Keratinocyte (primary cell): ENCODE data around the gene AVL9. TPM values are rescaled to one million over a fixed set of nuclear protein-coding genes. Genes with fewer than 3 reads are reported as not detected.

ENCODE experiments used
- DNase-seq: peaks from one replicate; pipeline ENCODE4 v3.0.0-alpha.2; 2011; ENCODE audit warnings: low read depth, missing footprints, low spot score
- FAIRE-seq: peaks from 2 replicates; lab custom pipeline; 2011; peaks lifted over from hg19 to GRCh38; lab: Jason Lieb, UNC
- H2AFZ ChIP-seq: 2 replicates; pipeline ENCODE4 v1.6.0; 2012; ENCODE audit warnings: low read length, control low read depth, inconsistent platforms; ENCODE audit not compliant: control insufficient read depth
- H3K27ac ChIP-seq: 2 replicates; pipeline ENCODE4 v1.5.1; 2011; ENCODE audit warnings: low read length; ENCODE audit not compliant: control insufficient read depth, insufficient read depth
- H3K27me3 ChIP-seq: 3 replicates; pipeline ENCODE4 v1.6.0; 2011; ENCODE audit warnings: low read length; ENCODE audit not compliant: control insufficient read depth, insufficient read depth; ENCODE audit errors: extremely low read depth
- H3K36me3 ChIP-seq, 2 experiments: 2 replicates in 1 of 2; 3 replicates in 1 of 2; pipeline ENCODE4 v1.5.1; 2011; ENCODE audit warnings: low read length in 2 of 2, mild to moderate bottlenecking in 1 of 2; ENCODE audit not compliant: control insufficient read depth in 2 of 2, insufficient read depth in 2 of 2; ENCODE audit errors: extremely low read depth in 1 of 2
- H3K4me1 ChIP-seq: 3 replicates; pipeline ENCODE4 v1.5.1; 2011; ENCODE audit warnings: low read length; ENCODE audit not compliant: control insufficient read depth, insufficient read depth; ENCODE audit errors: extremely low read depth
- H3K4me2 ChIP-seq: 3 replicates; pipeline ENCODE4 v1.6.0; 2011; ENCODE audit warnings: low read depth, low read length; ENCODE audit not compliant: control insufficient read depth, insufficient read depth; ENCODE audit errors: extremely low read depth
- H3K4me3 ChIP-seq, 3 experiments: fragments of 200-600 bp in 1 of 3; sonication (generic) in 1 of 3; 2 replicates in 2 of 3; 3 replicates in 1 of 3; pipeline ENCODE4 v1.5.1; 2011 to 2016; ENCODE audit warnings: low read length in 3 of 3, mild to moderate bottlenecking in 3 of 3, control low read depth in 2 of 3, inconsistent platforms in 1 of 3, low read depth in 1 of 3, mixed read lengths in 1 of 3, mixed run types in 1 of 3, moderate library complexity in 1 of 3; ENCODE audit not compliant: control insufficient read depth in 2 of 3, insufficient read depth in 2 of 3; ENCODE audit errors: extremely low read depth in 1 of 3
- H3K79me2 ChIP-seq: 2 replicates; pipeline ENCODE4 v1.6.0; 2012; ENCODE audit warnings: low read length; ENCODE audit not compliant: control insufficient read depth, insufficient read depth
- H3K9ac ChIP-seq: 3 replicates; pipeline ENCODE4 v1.6.0; 2011; ENCODE audit warnings: low read length; ENCODE audit not compliant: control insufficient read depth, insufficient read depth; ENCODE audit errors: extremely low read depth
- H3K9me1 ChIP-seq: 3 replicates; pipeline ENCODE4 v1.6.0; 2011; ENCODE audit warnings: low read length; ENCODE audit not compliant: control insufficient read depth, insufficient read depth; ENCODE audit errors: extremely low read depth
- H3K9me3 ChIP-seq: 2 replicates; pipeline ENCODE4 v1.5.1; 2012; ENCODE audit warnings: low read depth, low read length; ENCODE audit not compliant: control insufficient read depth
- H4K20me1 ChIP-seq: 3 replicates; pipeline ENCODE4 v1.6.0; 2011; ENCODE audit warnings: low read length; ENCODE audit not compliant: control insufficient read depth, insufficient read depth; ENCODE audit errors: extremely low read depth
- CTCF ChIP-seq, 3 experiments: IDR thresholded peaks in 1 of 3; conservative IDR thresholded peaks in 1 of 3; optimal IDR thresholded peaks in 1 of 3; 2 replicates in 2 of 3; 3 replicates in 1 of 3; pipeline versions ENCODE3 to v1.5.1; 2011; ENCODE audit warnings: low read length in 3 of 3, mild to moderate bottlenecking in 3 of 3, moderate library complexity in 2 of 3, control low read depth in 1 of 3, inconsistent platforms in 1 of 3; ENCODE audit not compliant: insufficient read depth in 2 of 3; ENCODE audit errors: extremely low read depth in 1 of 3
- EZH2 ChIP-seq: IDR thresholded peaks from one replicate; pipeline ENCODE4 v1.6.1; 2012; ENCODE audit warnings: inconsistent platforms, mild to moderate bottlenecking, low read length, moderate library complexity
- dilution Hi-C: fragments of 300-500 bp; cut with MboI; formaldehyde crosslinking; loops from one replicate; pipeline ENCODE4 v1.7.0; 2020; ENCODE audit warnings: low sequenced_read_pairs; ENCODE audit not compliant: extremely low pct_ligation_motif_present
- polyA plus RNA-seq, 5 experiments: library from polyadenylated mRNA; depleted of rRNA in 3 of 5; stranded (reverse) in 3 of 5; stranded (forward) in 1 of 5; unstranded in 1 of 5; fragments of >200 nt; gene quantifications; 1 replicate in 1 of 5; 2 replicates in 3 of 5; 3 replicates in 1 of 5; pipeline versions ENCODE4 v1.2.1 to v1.2.3, GENCODE V29; 2011 to 2012; ENCODE audit warnings: missing spikeins in 2 of 5, low read depth in 1 of 5, low replicate concordance in 1 of 5

Gene AVL9
- polyA plus RNA-seq, 1 donor (not counting 4 experiments of a cell fraction or from before 2014, with no cell fraction given): 22.2 TPM

GRCh38 chr7:32524631-32525030, 29.3 kb downstream of the AVL9 start:
- DNase-seq: no peak

GRCh38 chr7:32525839-32526238, 30.6 kb downstream of the AVL9 start:
- dilution Hi-C loops: no loop called here
- H2AFZ ChIP-seq: no peak overlapping the region
- peaks cover 3% of the 10 kb centered on the region for H3K9me3 ChIP-seq
- H3K27ac ChIP-seq: no peak overlapping the region
- DNase-seq: no peak
- peaks cover 31% of the 10 kb centered on the region for H3K79me2 ChIP-seq
- H3K4me1 ChIP-seq: peaks cover 11% of the 10 kb centered on the region
- peaks cover 1 to 4% of the 10 kb centered on the region in 2 experiments for H3K36me3 ChIP-seq
- H3K27me3 ChIP-seq: no peaks in the 10 kb centered on the region
- no peaks in the 10 kb centered on the region for H4K20me1 ChIP-seq
- FAIRE-seq: no peak
- H3K4me3 ChIP-seq: no peak overlapping the region
- no peaks in the 10 kb centered on the region for H3K9me1 ChIP-seq
- no peak overlapping the region for H3K9ac ChIP-seq
- no peak overlapping the region for H3K4me2 ChIP-seq
- TF ChIP-seq EZH2 (no peak), CTCF (optimal IDR thresholded peaks at IDR 0.05 in 1 of 3, IDR thresholded peaks at IDR 0.05 in 1 of 3, conservative IDR thresholded peaks at IDR 0.05 in 1 of 3; ENCODE audit: extremely low read depth in 1 of 3, insufficient read depth in 2 of 3, low read length in 3 of 3) (no peak)

More at GRCh38 chr7:32524631-32525030, 29.3 kb downstream of the AVL9 start:
- Histone ChIP-seq H3K36me3 (peaks cover 1 to 4% of the 10 kb centered on the region in 2 experiments), H3K27ac (no peak overlapping the region), H3K9me1 (no peaks in the 10 kb centered on the region), H3K4me3 (no peak overlapping the region), H3K4me1 (peaks cover 11% of the 10 kb centered on the region), H3K4me2 (no peak overlapping the region), H3K9me3 (peaks cover 6% of the 10 kb centered on the region), H4K20me1 (no peaks in the 10 kb centered on the region), H3K79me2 (peaks cover 41% of the 10 kb centered on the region), H3K9ac (no peak overlapping the region), H3K27me3 (no peaks in the 10 kb centered on the region), H2AFZ (no peak overlapping the region)
- dilution Hi-C loops: no loop called here
- TF ChIP-seq CTCF (optimal IDR thresholded peaks at IDR 0.05 in 1 of 3, IDR thresholded peaks at IDR 0.05 in 1 of 3, conservative IDR thresholded peaks at IDR 0.05 in 1 of 3; ENCODE audit: extremely low read depth in 1 of 3, insufficient read depth in 2 of 3, low read length in 3 of 3): no peak
- no peak for TF ChIP-seq EZH2
- FAIRE-seq: peak; percentile 26
